H1 (cell line): ENCODE measurements around the gene GNG7. TPM values are rescaled to one million over a fixed set of nuclear protein-coding genes. Genes with fewer than 3 reads are reported as not detected.

Experiments
- CTCF ChIA-PET: fragments of 300-600 bp; sonication (Branson Sonifier 250); formaldehyde crosslinking; loops from one replicate; lab custom pipeline; 2021; ENCODE audit not compliant: partially characterized antibody; lab: Charles Lee
- POLR2A ChIA-PET: fragments of 300-600 bp; sonication (Branson Sonifier 250); formaldehyde crosslinking; loops from one replicate; lab custom pipeline; 2021; ENCODE audit warnings: inconsistent platforms; ENCODE audit not compliant: partially characterized antibody; lab: Charles Lee
- DNase-seq, 2 experiments: peaks; one replicate each; pipeline versions ENCODE4 v3.0.0 to v3.0.0-alpha.2; 2010 to 2022; ENCODE audit warnings: low spot score in 2 of 2, low read depth in 1 of 2, mixed read lengths in 1 of 2
- FAIRE-seq: peaks from 2 replicates; lab custom pipeline; 2011; peaks lifted over from hg19 to GRCh38; lab: Jason Lieb, UNC
- H2AFZ ChIP-seq: 2 replicates; pipeline ENCODE4 v1.8.1; 2012; ENCODE audit warnings: low read length, inconsistent platforms
- H2AK5ac ChIP-seq: 2 replicates; pipeline ENCODE4 v1.6.1; 2013; ENCODE audit warnings: low read depth, low read length
- H2BK120ac ChIP-seq: replicated peaks from 2 replicates; pipeline ENCODE3; 2013; ENCODE audit warnings: low read depth, low read length, inconsistent platforms
- H2BK12ac ChIP-seq: 2 replicates; pipeline ENCODE4 v1.6.1; 2013; ENCODE audit warnings: low read depth, low read length
- H2BK15ac ChIP-seq: 2 replicates; pipeline ENCODE4 v1.6.1; 2013; ENCODE audit warnings: low read length
- H2BK20ac ChIP-seq: 2 replicates; pipeline ENCODE4 v1.6.1; 2013; ENCODE audit warnings: low read length
- H2BK5ac ChIP-seq: 2 replicates; pipeline ENCODE4 v1.6.1; 2013; ENCODE audit warnings: low read depth, low read length
- H3K14ac ChIP-seq: 2 replicates; pipeline ENCODE4 v1.6.1; 2013; ENCODE audit warnings: inconsistent platforms; ENCODE audit not compliant: insufficient read length
- H3K18ac ChIP-seq: 2 replicates; pipeline ENCODE4 v1.6.1; 2013; ENCODE audit warnings: low read length; ENCODE audit errors: extremely low read depth
- H3K23ac ChIP-seq: 2 replicates; pipeline ENCODE4 v1.6.1; 2013; ENCODE audit warnings: inconsistent platforms; ENCODE audit not compliant: insufficient read length
- H3K23me2 ChIP-seq: 2 replicates; pipeline ENCODE4 v1.6.1; 2013; ENCODE audit warnings: low read depth, low read length
- H3K27ac ChIP-seq: 2 replicates; pipeline ENCODE4 v1.6.1; 2011; ENCODE audit warnings: low read depth, low read length, inconsistent platforms
- H3K27me3 ChIP-seq, 4 experiments: replicated peaks in 1 of 4; 1 replicate in 1 of 4; 2 replicates in 3 of 4; pipeline versions ENCODE4 v1.6.1 to v1.8.1; 2011 to 2013; ENCODE audit warnings: low read length in 3 of 4, mild to moderate bottlenecking in 3 of 4, inconsistent platforms in 2 of 4, mixed read lengths in 2 of 4, moderate library complexity in 1 of 4; ENCODE audit not compliant: control insufficient read depth in 3 of 4, insufficient read depth in 3 of 4; ENCODE audit errors: extremely low read depth in 1 of 4
- H3K36me3 ChIP-seq, 4 experiments: 2 replicates each; pipeline versions ENCODE4 v1.6.1 to v1.8.1; 2011 to 2013; ENCODE audit warnings: mild to moderate bottlenecking in 4 of 4, low read length in 3 of 4, moderate library complexity in 2 of 4, control low read depth in 1 of 4, inconsistent platforms in 1 of 4; ENCODE audit not compliant: insufficient read depth in 4 of 4, control insufficient read depth in 2 of 4
- H3K4ac ChIP-seq: replicated peaks from 2 replicates; pipeline ENCODE3; 2013; ENCODE audit warnings: low read length, low read depth, mixed read lengths, inconsistent platforms; ENCODE audit not compliant: insufficient read length
- H3K4me1 ChIP-seq, 4 experiments: replicated peaks in 1 of 4; 1 replicate in 1 of 4; 2 replicates in 3 of 4; pipeline versions ENCODE4 v1.6.1 to v1.8.1; 2011 to 2013; ENCODE audit warnings: low read length in 3 of 4, inconsistent platforms in 2 of 4, mixed read lengths in 1 of 4; ENCODE audit not compliant: insufficient read depth in 4 of 4, control insufficient read depth in 3 of 4
- H3K4me2 ChIP-seq, 2 experiments: 2 replicates each; pipeline versions ENCODE4 v1.6.1 to v1.8.1; 2011 to 2013; ENCODE audit warnings: low read depth in 2 of 2, low read length in 2 of 2, control low read depth in 1 of 2, inconsistent platforms in 1 of 2, mild to moderate bottlenecking in 1 of 2; ENCODE audit not compliant: insufficient read depth in 1 of 2
- H3K4me3 ChIP-seq, 4 experiments: fragments of 200-600, 300-600 bp in 1 of 4; sonication (generic), shearing (Covaris generic), sonication (Bioruptor Twin) in 1 of 4; 2 replicates each; pipeline versions ENCODE4 v1.5.1 to v1.8.1; 2011 to 2016; ENCODE audit warnings: low read length in 4 of 4, low read depth in 3 of 4, control low read depth in 2 of 4, inconsistent platforms in 2 of 4, mild to moderate bottlenecking in 2 of 4, mixed read lengths in 1 of 4, moderate library complexity in 1 of 4; ENCODE audit not compliant: insufficient read depth in 2 of 4; ENCODE audit errors: extremely low read depth in 1 of 4
- H3K56ac ChIP-seq: replicated peaks from 2 replicates; pipeline ENCODE3; 2013; ENCODE audit warnings: low read depth, mild to moderate bottlenecking, mixed read lengths, low read length, inconsistent platforms; ENCODE audit not compliant: insufficient read length
- H3K79me1 ChIP-seq: 2 replicates; pipeline ENCODE4 v1.6.1; 2013; ENCODE audit warnings: low read depth, low read length, control low read depth
- H3K79me2 ChIP-seq, 2 experiments: 2 replicates each; pipeline versions ENCODE4 v1.6.1 to v1.8.1; 2012 to 2013; ENCODE audit warnings: low read length in 2 of 2, mild to moderate bottlenecking in 2 of 2, inconsistent platforms in 1 of 2; ENCODE audit not compliant: insufficient read depth in 2 of 2, control insufficient read depth in 1 of 2
- H3K9ac ChIP-seq, 4 experiments: replicated peaks in 1 of 4; 1 replicate in 1 of 4; 2 replicates in 3 of 4; pipeline versions ENCODE4 v1.6.1 to v1.8.1; 2011 to 2013; ENCODE audit warnings: low read depth in 3 of 4, low read length in 3 of 4, control low read depth in 2 of 4, mild to moderate bottlenecking in 2 of 4, moderate library complexity in 2 of 4, inconsistent platforms in 1 of 4; ENCODE audit errors: extremely low read depth in 1 of 4
- H3K9me3 ChIP-seq, 2 experiments: 2 replicates each; pipeline versions ENCODE4 v1.6.1 to v1.8.1; 2012 to 2013; ENCODE audit warnings: mild to moderate bottlenecking in 2 of 2, moderate library complexity in 2 of 2, control low read depth in 1 of 2, inconsistent platforms in 1 of 2, low read depth in 1 of 2, low read length in 1 of 2, mixed read lengths in 1 of 2; ENCODE audit not compliant: insufficient read depth in 2 of 2
- H4K20me1 ChIP-seq, 2 experiments: replicated peaks in 1 of 2; 2 replicates each; pipeline versions ENCODE3 to v1.8.1; 2011 to 2013; ENCODE audit warnings: inconsistent platforms in 2 of 2, low read length in 2 of 2, mild to moderate bottlenecking in 1 of 2; ENCODE audit not compliant: insufficient read depth in 2 of 2, control insufficient read depth in 1 of 2
- H4K5ac ChIP-seq: 2 replicates; pipeline ENCODE4 v1.6.1; 2013; ENCODE audit warnings: low read length, low read depth, mixed read lengths, inconsistent platforms; ENCODE audit not compliant: insufficient read length
- H4K8ac ChIP-seq: 2 replicates; pipeline ENCODE4 v1.8.0; 2013; ENCODE audit warnings: mild to moderate bottlenecking, moderate library complexity, low read length, inconsistent platforms; ENCODE audit not compliant: insufficient read depth; ENCODE audit errors: extremely low read depth
- H4K91ac ChIP-seq: replicated peaks from 2 replicates; pipeline ENCODE3; 2013; ENCODE audit warnings: low read length, mixed read lengths, inconsistent platforms; ENCODE audit not compliant: insufficient read length
- BRCA1 ChIP-seq: IDR thresholded peaks from 2 replicates; pipeline ENCODE4 v1.6.1; 2012; ENCODE audit warnings: low read depth, low read length, improper control_type of control experiment
- CBX8 ChIP-seq: fragments of 300-800, 300-1000 bp; sonication (generic); IDR thresholded peaks from 2 replicates; pipeline ENCODE4 v1.7.1; 2016; ENCODE audit warnings: low read depth, low read length, borderline replicate concordance
- EZH2 ChIP-seq: fragments of 200-600 bp; sonication (generic); IDR thresholded peaks from 2 replicates; pipeline ENCODE4 v1.7.1; 2012; ENCODE audit warnings: low read depth, mild to moderate bottlenecking, moderate library complexity, low read length, inconsistent platforms; ENCODE audit not compliant: severe bottlenecking
- JUN ChIP-seq: IDR thresholded peaks from 2 replicates; pipeline ENCODE4 v1.6.1; 2011; ENCODE audit warnings: low read depth, mild to moderate bottlenecking, improper control_type of control experiment, low read length
- PHF8 ChIP-seq: fragments of 200-600 bp; sonication (generic); conservative IDR thresholded peaks from 2 replicates; pipeline ENCODE4 v1.7.1; 2012; ENCODE audit warnings: low read depth, mild to moderate bottlenecking, inconsistent platforms, low read length, moderate library complexity
- RBBP5 ChIP-seq: IDR thresholded peaks from 2 replicates; pipeline ENCODE4 v1.7.1; 2012; ENCODE audit warnings: low read depth, mild to moderate bottlenecking, inconsistent platforms, low read length, moderate library complexity, borderline replicate concordance
- SIRT6 ChIP-seq: IDR thresholded peaks from one replicate; pipeline ENCODE4 v1.7.1; 2012; ENCODE audit warnings: low read length, inconsistent platforms
- SP1 ChIP-seq: IDR thresholded peaks from 2 replicates; pipeline ENCODE4 v1.6.1; 2011; ENCODE audit warnings: low read depth, low read length
- TAF7 ChIP-seq: optimal IDR thresholded peaks from 2 replicates; pipeline ENCODE3; 2011; ENCODE audit warnings: low read depth, mild to moderate bottlenecking, inconsistent platforms, low read length, moderate library complexity, borderline replicate concordance
- TEAD4 ChIP-seq: IDR thresholded peaks from 2 replicates; pipeline ENCODE4 v1.6.1; 2012; ENCODE audit warnings: low read depth, low read length, inconsistent platforms, mixed read lengths
- YY1 ChIP-seq: IDR thresholded peaks from 2 replicates; pipeline ENCODE4 v1.6.1; 2011; ENCODE audit warnings: low read depth, mild to moderate bottlenecking, low read length
- WGBS, 2 experiments: shearing (Covaris generic) in 1 of 2; methylation state at CpG; one replicate each; pipeline versions ENCODE4 v1.1.6 to v1.1.7; 2013 to 2015; ENCODE audit warnings: low lambda C conversion rate in 2 of 2, mixed read lengths in 2 of 2, inconsistent platforms in 1 of 2, low coverage in 1 of 2, missing lambda C conversion rate in 1 of 2; ENCODE audit not compliant: insufficient replicate concordance in 2 of 2, insufficient coverage in 1 of 2, insufficient read length in 1 of 2; ENCODE audit errors: extremely low coverage in 1 of 2, missing lambda C conversion rate in 1 of 2; 5-methylcytosine and 5-hydroxymethylcytosine counted together
- polyA plus RNA-seq, 7 experiments: library from polyadenylated mRNA; depleted of rRNA in 3 of 7; stranded (reverse) in 5 of 7; unstranded in 2 of 7; fragments of >200 nt in 5 of 7; fragments of 200-250 nt in 2 of 7; gene quantifications; 1 replicate in 5 of 7; 2 replicates in 1 of 7; 4 replicates in 1 of 7; pipeline versions ENCODE4 v1.2.1 to v1.2.3, GENCODE V29; 2011 to 2013; ENCODE audit warnings: missing spikeins in 2 of 7, mixed read lengths in 2 of 7
- total RNA-seq: library from RNA; stranded (reverse); fragmentation: NEBNext Ultra II Directional; extraction: Animal tissue kit (Norgen Biotek cat#: 25700); gene quantifications from 2 replicates; pipeline ENCODE4 v1.2.1, GENCODE V29; 2021

The GNG7 gene
- total and polyA plus RNA-seq, 2 of the 8 experiments (the other 6 are each of a cell fraction or from before 2014, with no cell fraction given): 2.8 to 7.8 TPM

- WGBS, 2 experiments: 3% methylated on average over 21 of the region's 39 CpGs; no CpG with 5 or more reads in 1 of the 2 experiments
- H2BK5ac ChIP-seq: peak overlapping the region; percentile 44; the same call in 1 of the 2 replicates
- no peak overlapping the region for H3K23ac ChIP-seq
- H4K20me1 ChIP-seq: peaks cover 12% of the 10 kb centered on the region in 2 experiments
- no peak overlapping the region for H2BK15ac ChIP-seq
- CTCF ChIA-PET: interaction anchor here (0.5 to 8.0 kb wide), 19 partner anchors 9 to 403 kb away, joined by 3 to 96 read pairs (median 4); no protein-coding TSS in a partner anchor
- H2BK20ac ChIP-seq: 0 out of 2 replicates have a peak overlapping the region, but pooled peaks have one; percentile 32
- H2BK120ac ChIP-seq: peak overlapping the region; percentile 40
- DNase-seq: peak in 1 of 2 experiments; percentile 84
- peaks cover 22% of the 10 kb centered on the region; the same call in 1 of the 2 replicates for H3K23me2 ChIP-seq
- peak overlapping the region; percentile 49 to 81 (median 56) for H3K4me3 ChIP-seq
- no peak overlapping the region for H2AK5ac ChIP-seq
- peaks cover 0 to 7% of the 10 kb centered on the region in 2 experiments; a peak in 1 of 4 replicates for H3K79me2 ChIP-seq
- H3K27ac ChIP-seq: no peak overlapping the region
- peaks cover 4% of the 10 kb centered on the region; the same call in 1 of the 2 replicates for H3K79me1 ChIP-seq
- POLR2A ChIA-PET: interaction anchor here (0.6 to 9.2 kb wide), 21 partner anchors 10 to 208 kb away, joined by 3 to 216 read pairs (median 8); no protein-coding TSS in a partner anchor
- H3K27me3 ChIP-seq: peaks cover 10 to 40% (median 34%) of the 10 kb centered on the region in 4 experiments
- FAIRE-seq: no peak
- H3K4ac ChIP-seq: no peak overlapping the region
- H3K56ac ChIP-seq: no peak overlapping the region
- no peak overlapping the region for H3K14ac ChIP-seq
- no peak overlapping the region for H3K9ac ChIP-seq
- peaks cover 0 to 8% of the 10 kb centered on the region in 2 experiments; a peak in 2 of 4 replicates for H3K9me3 ChIP-seq
- H4K8ac ChIP-seq: peak overlapping the region; percentile 9; the same call in 1 of the 2 replicates
- H3K4me2 ChIP-seq: peak overlapping the region; percentile 87 to 94
- no peak overlapping the region for H4K5ac ChIP-seq
- H3K18ac ChIP-seq: no peak overlapping the region; the same call in 1 of the 2 replicates
- H3K4me1 ChIP-seq: peaks cover 0 to 14% (median 13%) of the 10 kb centered on the region in 4 experiments; a peak in 6 of 7 replicates
- H4K91ac ChIP-seq: no peak overlapping the region
- H2BK12ac ChIP-seq: peak overlapping the region; percentile 39; the same call in 1 of the 2 replicates
- H2AFZ ChIP-seq: no peak overlapping the region
- peaks cover 0 to 5% (median 0%) of the 10 kb centered on the region in 4 experiments; a peak in 1 of 8 replicates for H3K36me3 ChIP-seq
- TF ChIP-seq BRCA1: no peak
- TF ChIP-seq JUN: no peak
- no peak for TF ChIP-seq YY1
- TF ChIP-seq TEAD4: no peak
- no peak for TF ChIP-seq TAF7
- 0 out of 2 replicates have a peak, but pooled peaks have one; percentile 31 for TF ChIP-seq RBBP5
- no peak for TF ChIP-seq PHF8
- no peak for TF ChIP-seq SIRT6
- 0 out of 2 replicates have a peak, but pooled peaks have one; percentile 8 for TF ChIP-seq SP1
- no peak for TF ChIP-seq CBX8
- TF ChIP-seq EZH2: peak; percentile 4
Measured at GRCh38 chr19:2478756-2479555, 223.5 kb downstream of the GNG7 start.
